ENCODE results near the gene KLHL26.

Gene KLHL26

GRCh38 chr19:18634612-18635297 lies 2.1 kb upstream of the KLHL26 start:
- no peak overlapping the region for H3K27ac ChIP-seq (ENCODE audit: low read depth, low read length)
- no peaks in the 10 kb centered on the region for H3K27me3 ChIP-seq (ENCODE audit: control insufficient read depth in 5 of 5, insufficient read depth in 4 of 5, low read length in 5 of 5)
- H3K9ac ChIP-seq (ENCODE audit: low read length in 5 of 5) = no peak overlapping the region
- H3K4me3 ChIP-seq (ENCODE audit: low read depth in 1 of 5, low read length in 5 of 5) = no peak overlapping the region
- no peaks in the 10 kb centered on the region for H3K36me3 ChIP-seq (ENCODE audit: control insufficient read depth in 5 of 5, insufficient read depth in 5 of 5, low read length in 5 of 5)
- H3K4me1 ChIP-seq (ENCODE audit: control insufficient read depth in 5 of 5, insufficient read depth in 5 of 5, low read length in 5 of 5) = peaks cover under 1 to 28% (median 19%) of the 10 kb centered on the region in 5 donors
- no peaks in the 10 kb centered on the region for H3K9me3 ChIP-seq (ENCODE audit: control insufficient read depth in 5 of 5, low read length in 5 of 5)

DNA sequence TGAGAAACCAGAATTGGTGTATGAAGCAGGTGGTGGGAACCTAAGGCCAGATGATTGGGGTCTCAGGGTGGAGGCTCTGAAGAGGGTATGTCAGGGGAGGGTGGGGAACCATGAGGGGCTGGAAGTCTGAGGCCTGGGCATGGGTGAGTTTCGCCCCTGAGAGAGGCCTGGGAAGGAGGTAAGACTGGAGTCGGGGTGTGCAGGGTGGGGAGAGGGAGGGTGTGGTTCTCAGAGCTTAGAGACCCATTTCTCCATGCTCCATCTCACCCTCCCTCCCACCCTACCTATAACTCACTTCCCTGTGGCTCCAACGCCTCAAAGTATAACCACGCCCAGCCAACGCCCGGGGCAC lies 1.0 kb upstream of the KLHL26 start:
- peaks cover 0 to 2% (median 0%) of the 10 kb centered on the region in 5 donors for H3K36me3 ChIP-seq (ENCODE audit: control insufficient read depth in 5 of 5, insufficient read depth in 5 of 5, low read length in 5 of 5)
- H3K9me3 ChIP-seq (ENCODE audit: control insufficient read depth in 5 of 5, low read length in 5 of 5) = no peaks in the 10 kb centered on the region
- H3K4me1 ChIP-seq (ENCODE audit: control insufficient read depth in 5 of 5, insufficient read depth in 5 of 5, low read length in 5 of 5) = peaks cover 0 to 24% (median 19%) of the 10 kb centered on the region in 5 donors
- H3K4me3 ChIP-seq (ENCODE audit: low read depth in 1 of 5, low read length in 5 of 5) = no peak overlapping the region
- H3K27me3 ChIP-seq (ENCODE audit: control insufficient read depth in 5 of 5, insufficient read depth in 4 of 5, low read length in 5 of 5) = no peaks in the 10 kb centered on the region
- no peak overlapping the region for H3K9ac ChIP-seq (ENCODE audit: low read length in 5 of 5)
- no peak overlapping the region for H3K27ac ChIP-seq (ENCODE audit: low read depth, low read length)

DNA sequence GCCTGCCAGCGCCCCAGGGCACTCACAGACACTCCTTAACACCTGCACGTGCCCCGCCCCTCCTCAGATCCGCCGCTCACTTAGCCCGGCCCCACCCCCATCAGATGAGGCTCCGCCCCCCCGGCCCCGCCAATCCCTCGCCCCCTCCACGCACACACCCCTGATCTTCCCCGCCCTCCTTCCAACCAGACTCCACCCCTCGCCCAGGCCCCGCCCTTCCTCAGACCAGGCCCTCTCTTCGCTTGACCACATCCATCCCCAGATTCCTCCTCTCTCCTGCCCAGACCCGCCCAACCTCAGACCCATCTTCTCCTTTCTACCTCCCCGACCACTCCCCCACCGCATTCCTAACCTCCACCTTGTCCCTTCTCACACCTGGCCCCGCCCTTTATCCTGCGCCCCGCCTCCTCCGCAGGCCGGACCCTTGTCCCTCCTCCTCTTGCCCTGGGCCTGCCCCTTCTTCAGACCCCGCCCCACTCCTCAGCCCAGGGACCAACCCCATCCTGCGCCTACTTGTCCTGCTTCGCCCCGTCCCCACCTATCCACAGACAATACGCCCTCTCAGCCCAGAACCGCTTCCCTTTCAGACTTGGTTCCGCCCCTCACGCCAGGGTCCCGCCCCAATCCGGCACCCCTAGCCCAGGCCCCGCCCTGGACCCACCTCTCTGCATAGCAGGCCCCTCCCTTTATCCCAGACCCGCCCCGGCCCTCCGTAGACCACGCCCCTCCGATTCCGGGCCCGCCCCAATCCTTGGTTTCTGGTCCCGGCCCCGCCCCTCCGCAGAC lies 452 bp upstream of the KLHL26 start:
- Histone ChIP-seq H3K36me3 (ENCODE audit: control insufficient read depth in 5 of 5, insufficient read depth in 5 of 5, low read length in 5 of 5) (peaks cover 0 to 4% (median 0%) of the 10 kb centered on the region in 5 donors), H3K9me3 (ENCODE audit: control insufficient read depth in 5 of 5, low read length in 5 of 5) (no peaks in the 10 kb centered on the region), H3K9ac (ENCODE audit: low read length in 5 of 5) (peak overlapping the region in 2 of 5 donors; percentile 24 to 64), H3K27ac (ENCODE audit: low read depth, low read length) (no peak overlapping the region), H3K4me3 (ENCODE audit: low read depth in 1 of 5, low read length in 5 of 5) (peak overlapping the region; percentile 62 to 83 (median 69)), H3K27me3 (ENCODE audit: control insufficient read depth in 5 of 5, insufficient read depth in 4 of 5, low read length in 5 of 5) (no peaks in the 10 kb centered on the region), H3K4me1 (ENCODE audit: control insufficient read depth in 5 of 5, insufficient read depth in 5 of 5, low read length in 5 of 5) (peaks cover 0 to 24% (median 19%) of the 10 kb centered on the region in 5 donors)

DNA sequence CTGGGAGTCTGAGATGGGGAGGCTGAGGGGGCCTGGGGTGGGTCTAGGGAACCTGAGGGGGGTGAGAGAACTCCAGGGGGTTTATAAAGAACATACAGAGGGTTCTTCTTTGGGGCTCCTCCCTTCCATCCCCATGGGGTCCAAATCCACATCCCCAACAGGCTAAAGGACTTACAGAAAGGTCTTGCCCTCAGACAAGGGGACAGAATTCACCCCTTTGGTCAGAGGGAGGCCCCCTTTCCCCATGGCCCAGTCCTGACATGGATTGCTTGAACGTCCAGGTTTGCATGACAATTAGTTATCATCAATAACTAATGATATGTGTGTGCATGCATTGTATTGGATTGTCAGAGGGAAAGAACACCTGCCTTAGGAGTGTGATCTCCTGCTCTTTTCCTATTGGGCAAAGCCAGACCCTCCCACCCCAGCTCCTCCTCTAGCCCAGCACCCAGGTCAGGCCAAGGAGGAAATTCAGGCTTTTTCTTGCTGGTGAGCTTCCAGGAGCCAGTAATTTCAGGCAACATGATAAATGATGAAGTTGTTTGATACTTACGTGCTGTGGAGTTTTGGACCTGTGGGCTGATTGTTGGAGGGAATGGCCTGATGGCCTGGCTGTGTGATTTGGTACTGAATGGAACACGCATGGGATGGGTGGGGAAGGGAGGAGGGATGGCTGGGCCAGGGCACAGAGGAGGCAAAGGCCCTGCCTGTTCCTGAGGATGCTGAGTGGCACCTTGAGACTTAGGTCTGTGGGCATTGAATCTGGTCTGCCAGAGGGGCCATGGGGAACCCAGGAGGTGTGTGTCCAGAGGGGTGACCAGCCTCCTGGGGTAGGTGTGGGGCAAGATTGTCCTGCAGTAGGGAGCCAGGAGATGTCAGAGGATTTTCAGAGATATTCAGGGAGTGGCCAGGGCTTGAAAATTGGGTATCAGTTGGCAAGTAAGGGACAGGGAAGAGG lies 1.1 kb downstream of the KLHL26 start:
- H3K9me3 ChIP-seq (ENCODE audit: control insufficient read depth in 5 of 5, low read length in 5 of 5) = no peaks in the 10 kb centered on the region
- peaks cover 0 to 4% (median 0%) of the 10 kb centered on the region in 5 donors for H3K36me3 ChIP-seq (ENCODE audit: control insufficient read depth in 5 of 5, insufficient read depth in 5 of 5, low read length in 5 of 5)
- H3K27ac ChIP-seq (ENCODE audit: low read depth, low read length) = peak overlapping the region; percentile 60
- H3K4me1 ChIP-seq (ENCODE audit: control insufficient read depth in 5 of 5, insufficient read depth in 5 of 5, low read length in 5 of 5) = peaks cover 0 to 24% (median 19%) of the 10 kb centered on the region in 5 donors
- H3K4me3 ChIP-seq (ENCODE audit: low read depth in 1 of 5, low read length in 5 of 5) = peak overlapping the region; percentile 66 to 92 (median 79)
- H3K27me3 ChIP-seq (ENCODE audit: control insufficient read depth in 5 of 5, insufficient read depth in 4 of 5, low read length in 5 of 5) = no peaks in the 10 kb centered on the region
- peak overlapping the region in 4 of 5 donors; percentile 71 to 95 (median 83) for H3K9ac ChIP-seq (ENCODE audit: low read length in 5 of 5)

DNA sequence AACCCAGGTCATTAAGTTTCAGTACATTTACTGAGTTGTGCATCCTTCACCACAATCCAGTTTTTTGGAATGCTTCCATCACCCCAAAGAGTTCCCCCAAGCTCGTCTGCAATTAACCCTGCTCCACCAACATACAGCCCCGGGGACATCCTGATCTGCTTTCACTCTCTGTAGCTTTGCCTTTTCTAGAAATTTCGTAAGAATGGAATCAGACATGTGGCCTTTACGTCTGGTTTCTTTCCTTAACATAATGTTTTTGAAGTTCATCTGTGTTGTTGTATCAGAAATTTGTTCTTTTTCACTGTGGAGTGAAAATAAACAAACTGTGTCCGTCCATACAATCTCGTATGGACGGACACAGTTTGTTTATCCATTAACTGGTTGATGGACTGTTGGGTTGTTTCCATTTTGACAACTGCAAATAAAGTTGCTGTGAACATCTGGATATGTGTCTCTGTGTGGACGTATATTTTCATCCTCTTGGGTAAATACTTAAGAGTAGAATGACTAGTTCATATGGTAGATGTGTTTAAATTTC lies 2.9 kb downstream of the KLHL26 start:
- Histone ChIP-seq H3K36me3 (ENCODE audit: control insufficient read depth in 5 of 5, insufficient read depth in 5 of 5, low read length in 5 of 5) (peaks cover 0 to 4% (median 0%) of the 10 kb centered on the region in 5 donors), H3K27me3 (ENCODE audit: control insufficient read depth in 5 of 5, insufficient read depth in 4 of 5, low read length in 5 of 5) (no peaks in the 10 kb centered on the region), H3K4me3 (ENCODE audit: low read depth in 1 of 5, low read length in 5 of 5) (no peak overlapping the region), H3K27ac (ENCODE audit: low read depth, low read length) (no peak overlapping the region), H3K4me1 (ENCODE audit: control insufficient read depth in 5 of 5, insufficient read depth in 5 of 5, low read length in 5 of 5) (peaks cover 0 to 27% (median 22%) of the 10 kb centered on the region in 5 donors), H3K9ac (ENCODE audit: low read length in 5 of 5) (no peak overlapping the region), H3K9me3 (ENCODE audit: control insufficient read depth in 5 of 5, low read length in 5 of 5) (no peaks in the 10 kb centered on the region)

DNA sequence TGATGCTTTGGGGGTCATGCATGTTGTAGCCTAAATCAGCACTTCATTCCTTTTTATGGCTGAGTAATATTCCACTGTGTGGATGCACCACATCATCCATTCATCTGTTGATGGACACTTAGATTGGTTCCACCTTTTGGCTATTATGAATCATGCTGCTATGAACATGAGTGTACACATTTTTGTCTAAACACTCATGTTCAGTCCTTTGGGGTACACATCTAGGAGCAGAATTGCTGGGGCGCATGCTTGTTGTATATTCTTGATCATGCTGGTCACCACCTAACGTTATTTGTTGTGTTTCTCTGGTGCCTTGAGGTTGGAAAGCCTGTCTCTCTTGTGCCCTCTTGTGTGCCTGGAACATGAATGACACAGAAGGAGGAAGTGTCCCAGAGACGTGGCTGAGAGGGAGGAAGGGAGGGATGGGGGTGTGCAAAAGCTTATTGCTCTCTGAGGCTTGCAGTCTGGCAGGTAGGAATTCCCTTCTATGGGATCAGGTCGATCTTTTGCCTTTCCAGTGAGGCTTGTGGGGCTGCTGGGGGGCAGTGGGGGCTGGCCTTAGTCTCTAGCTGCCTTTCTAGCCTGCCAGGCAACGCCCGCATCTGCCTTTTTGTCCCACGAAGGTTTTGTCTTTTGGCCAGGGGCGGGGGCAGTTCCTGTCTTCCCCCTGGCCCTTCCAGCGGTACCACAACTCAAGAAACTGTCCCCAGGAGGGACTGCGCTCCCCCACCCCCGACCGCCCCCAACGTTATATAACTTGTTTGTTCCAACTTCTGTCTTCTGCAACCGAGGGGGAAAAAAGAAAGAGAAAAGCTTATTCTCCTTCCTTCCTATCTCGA lies 7.6 kb downstream of the KLHL26 start:
- Histone ChIP-seq H3K36me3 (ENCODE audit: control insufficient read depth in 5 of 5, insufficient read depth in 5 of 5, low read length in 5 of 5) (peaks cover 0 to 4% (median 0%) of the 10 kb centered on the region in 5 donors), H3K4me3 (ENCODE audit: low read depth in 1 of 5, low read length in 5 of 5) (peak overlapping the region in 3 of 5 donors; percentile 1 to 46 (median 32)), H3K27ac (ENCODE audit: low read depth, low read length) (no peak overlapping the region), H3K27me3 (ENCODE audit: control insufficient read depth in 5 of 5, insufficient read depth in 4 of 5, low read length in 5 of 5) (no peaks in the 10 kb centered on the region), H3K9ac (ENCODE audit: low read length in 5 of 5) (peak overlapping the region in 1 of 5 donors; percentile 27), H3K4me1 (ENCODE audit: control insufficient read depth in 5 of 5, insufficient read depth in 5 of 5, low read length in 5 of 5) (peaks cover 4 to 42% (median 25%) of the 10 kb centered on the region in 5 donors), H3K9me3 (ENCODE audit: control insufficient read depth in 5 of 5, low read length in 5 of 5) (no peaks in the 10 kb centered on the region)

- no peak overlapping the region for H3K27ac ChIP-seq (ENCODE audit: low read depth, low read length)
Measured at GRCh38 chr19:18645035-18645511, 8.2 kb downstream of the KLHL26 start.

DNA sequence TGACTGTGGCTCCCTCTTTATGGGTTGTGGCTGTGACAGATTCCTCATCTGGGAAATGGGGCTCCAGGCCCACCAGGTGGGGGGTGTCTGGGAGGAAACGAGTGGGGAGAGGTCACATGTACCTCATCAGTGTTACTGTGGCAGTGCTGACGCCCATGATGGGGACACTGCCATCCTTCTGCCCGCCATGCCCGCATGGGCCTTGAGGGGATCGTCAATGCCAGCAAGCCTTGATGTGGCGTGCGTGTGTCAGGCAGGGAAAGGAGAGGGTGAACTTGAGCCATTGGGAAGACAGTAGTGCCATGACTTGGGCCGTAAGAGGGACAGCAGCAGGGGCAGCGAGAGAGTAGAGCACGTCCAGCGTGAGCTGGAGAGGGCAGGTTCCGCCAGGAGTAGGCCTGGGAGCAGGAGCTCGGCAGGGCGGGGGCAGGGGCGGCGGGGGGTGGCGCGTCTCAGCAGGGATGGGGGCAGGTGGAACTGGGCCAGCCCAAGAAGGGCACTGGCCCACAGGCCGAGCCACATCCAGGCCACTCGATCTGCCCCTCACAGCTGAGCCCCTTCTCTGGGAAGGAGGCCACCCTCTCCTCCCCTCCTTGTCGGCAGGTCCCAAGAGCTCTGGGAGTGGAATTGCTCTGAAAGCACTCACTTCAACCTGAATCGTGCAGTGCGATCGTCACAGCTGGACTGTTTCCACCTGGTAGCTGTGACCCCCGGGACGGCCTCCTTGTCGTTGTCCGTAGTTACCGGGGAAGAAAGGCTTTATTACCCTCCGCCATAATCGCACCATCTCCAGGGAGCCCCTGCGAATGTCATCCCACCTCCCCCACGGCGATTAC lies 9.9 kb downstream of the KLHL26 start:
- Histone ChIP-seq H3K36me3 (ENCODE audit: control insufficient read depth in 5 of 5, insufficient read depth in 5 of 5, low read length in 5 of 5) (no peaks in the 10 kb centered on the region), H3K4me3 (ENCODE audit: low read depth in 1 of 5, low read length in 5 of 5) (no peak overlapping the region), H3K9ac (ENCODE audit: low read length in 5 of 5) (no peak overlapping the region), H3K27me3 (ENCODE audit: control insufficient read depth in 5 of 5, insufficient read depth in 4 of 5, low read length in 5 of 5) (no peaks in the 10 kb centered on the region), H3K27ac (ENCODE audit: low read depth, low read length) (no peak overlapping the region), H3K4me1 (ENCODE audit: control insufficient read depth in 5 of 5, insufficient read depth in 5 of 5, low read length in 5 of 5) (peaks cover 11 to 65% (median 47%) of the 10 kb centered on the region in 5 donors), H3K9me3 (ENCODE audit: control insufficient read depth in 5 of 5, low read length in 5 of 5) (no peaks in the 10 kb centered on the region)

More at GRCh38 chr19:18645035-18645511, 8.2 kb downstream of the KLHL26 start:
- Histone ChIP-seq H3K27me3 (ENCODE audit: control insufficient read depth in 5 of 5, insufficient read depth in 4 of 5, low read length in 5 of 5) (no peaks in the 10 kb centered on the region), H3K36me3 (ENCODE audit: control insufficient read depth in 5 of 5, insufficient read depth in 5 of 5, low read length in 5 of 5) (peaks cover 0 to 4% (median 0%) of the 10 kb centered on the region in 5 donors), H3K4me1 (ENCODE audit: control insufficient read depth in 5 of 5, insufficient read depth in 5 of 5, low read length in 5 of 5) (peaks cover 8 to 48% (median 32%) of the 10 kb centered on the region in 5 donors), H3K9ac (ENCODE audit: low read length in 5 of 5) (peak overlapping the region in 1 of 5 donors; percentile 27), H3K9me3 (ENCODE audit: control insufficient read depth in 5 of 5, low read length in 5 of 5) (no peaks in the 10 kb centered on the region), H3K4me3 (ENCODE audit: low read depth in 1 of 5, low read length in 5 of 5) (peak overlapping the region in 4 of 5 donors; percentile 1 to 46 (median 19))
